Measurements from ENCODE around the gene CNMD. TPM values are rescaled to one million over a fixed set of nuclear protein-coding genes. Genes with fewer than 3 reads are reported as not detected.
"Not testable (repeated sequence)": the region's sequence is repeated elsewhere in the genome, so short reads cannot be mapped to it uniquely, and the experiment has no call there.

The CNMD gene
- total RNA-seq, 1 donor from 2014 or later = not detected

GRCh38 chr13:52750713-52751112, 11.1 kb upstream of the CNMD start:
- DNase-seq (ENCODE audit: missing footprints) (no peak), ATAC-seq (no peak)
- intact Hi-C loops (cut with DNase I) = no loop called here

GRCh38 chr13:52749419-52749818, 9.8 kb upstream of the CNMD start:
- DNase-seq (ENCODE audit: missing footprints) (no peak), ATAC-seq (no peak)
- intact Hi-C loops (cut with DNase I) = no loop called here

DNA sequence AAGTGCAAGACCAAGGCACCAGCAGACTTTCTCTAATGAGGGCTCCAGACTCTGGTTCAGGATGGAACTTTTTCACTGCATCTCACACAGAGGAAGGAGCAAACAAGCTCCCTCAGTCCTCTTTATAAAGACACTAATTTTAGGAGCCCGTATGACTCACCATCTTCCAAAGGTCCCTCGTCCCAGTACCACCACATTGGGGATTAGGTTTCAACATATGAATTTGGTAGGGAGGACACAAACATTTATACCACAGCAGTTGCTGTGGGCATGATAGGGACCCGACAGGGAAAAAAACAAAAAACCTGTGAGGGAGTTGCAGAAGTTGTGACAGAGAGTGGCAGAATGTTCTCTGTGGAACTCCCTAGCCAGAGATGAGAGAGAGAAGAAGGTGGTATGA, 6.5 kb upstream of the CNMD start:
- intact Hi-C loops (cut with DNase I) = no loop called here
- ATAC-seq (no peak), DNase-seq (ENCODE audit: missing footprints) (no peak)

- DNase-seq (ENCODE audit: missing footprints) (no peak), ATAC-seq (no peak)
- intact Hi-C loops (cut with DNase I) = no loop called here
Observed at GRCh38 chr13:52744842-52745375, 5.3 kb upstream of the CNMD start.

GRCh38 chr13:52743988-52744387, 4.4 kb upstream of the CNMD start:
- intact Hi-C loops (cut with DNase I) = no loop called here
- DNase-seq (ENCODE audit: missing footprints) (no peak), ATAC-seq (no peak)

DNA sequence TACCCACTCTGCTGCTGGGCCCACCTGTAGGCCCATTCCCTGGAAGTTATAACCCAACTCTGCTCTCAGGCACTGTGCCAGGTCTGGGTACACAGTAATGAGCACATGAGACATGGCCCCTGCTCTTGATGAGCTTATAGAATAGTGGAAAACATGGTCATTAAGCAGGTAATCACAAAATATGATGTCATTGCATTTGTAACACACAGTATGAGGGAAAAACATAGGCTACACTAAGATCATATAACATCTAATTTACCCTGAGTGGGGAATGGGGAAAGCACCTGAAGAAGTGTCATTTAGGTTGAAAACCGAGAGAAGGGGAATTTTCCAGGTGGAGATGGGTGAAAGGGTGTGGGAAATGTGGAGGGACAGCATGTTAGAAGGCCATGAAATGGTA, 3.9 kb upstream of the CNMD start:
- DNase-seq (ENCODE audit: missing footprints) = no peak
- intact Hi-C loops (cut with DNase I) = no loop called here
- ATAC-seq = no peak

DNA sequence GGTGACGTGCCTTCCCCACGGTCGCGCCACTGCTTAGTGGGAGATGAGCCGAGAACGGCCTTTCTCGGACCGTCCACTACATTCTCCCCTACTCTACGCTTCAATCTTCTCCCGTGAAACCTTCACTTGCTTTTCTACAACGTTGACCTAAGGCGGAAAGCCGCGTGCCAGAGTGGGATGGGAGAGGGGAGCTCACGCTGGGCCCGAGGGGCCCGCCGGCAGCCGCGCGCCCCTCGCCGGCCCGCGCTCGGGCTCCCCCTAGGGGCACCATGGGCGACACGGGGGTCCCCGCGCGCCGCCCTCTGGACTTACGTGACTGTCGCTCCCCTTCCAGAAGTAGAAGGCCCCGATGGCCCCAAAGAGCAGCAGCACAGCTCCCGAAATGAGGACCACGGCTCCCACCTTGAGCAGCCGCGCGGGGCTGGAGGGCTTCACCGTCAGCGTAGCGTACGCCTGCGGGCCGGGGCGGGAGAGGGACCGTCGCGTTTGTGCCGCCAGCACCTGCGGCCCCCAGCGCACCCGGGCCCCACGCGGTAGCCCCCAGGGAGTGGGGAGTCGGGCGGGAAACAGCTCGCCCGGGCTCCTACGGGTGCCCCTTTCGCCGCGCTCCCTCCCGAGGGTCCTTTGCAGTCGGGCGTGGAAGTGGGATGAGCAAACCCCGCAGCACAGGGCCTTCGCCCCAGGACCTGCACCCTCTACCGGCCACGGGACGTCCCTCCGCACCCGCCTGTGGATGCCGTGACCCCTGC, 727 bp downstream of the CNMD start:
- ATAC-seq = peak; percentile 42

DNA sequence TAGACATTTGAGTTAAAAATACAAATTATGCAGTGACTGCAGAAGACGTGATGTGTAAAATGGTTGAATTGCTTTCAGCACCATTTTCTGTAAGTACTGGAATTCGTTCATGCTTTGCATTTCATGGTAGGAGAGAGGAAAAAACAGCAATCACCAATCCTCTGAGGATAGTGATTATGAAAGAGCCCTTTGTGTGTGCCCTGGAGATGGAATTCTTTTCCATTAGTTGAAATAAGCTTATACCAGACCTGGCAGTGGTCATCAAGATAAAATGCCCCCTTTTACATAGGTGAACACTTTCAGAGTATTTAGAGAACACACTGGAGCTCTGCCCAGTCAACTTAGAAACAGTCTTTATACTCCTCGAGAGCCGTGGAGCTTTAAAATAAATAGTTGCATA, 1.7 kb downstream of the CNMD start:
- ATAC-seq (no peak), DNase-seq (ENCODE audit: missing footprints) (no peak)
- intact Hi-C loops (cut with DNase I) = no loop called here

More for the DNA sequence above, 727 bp downstream of the CNMD start:
- DNase-seq (ENCODE audit: missing footprints) = no peak
- intact Hi-C loops (cut with DNase I) = no loop called here

- intact Hi-C loops (cut with DNase I) = no loop called here
- no peak for ATAC-seq
- DNase-seq (ENCODE audit: missing footprints) = no peak
Observed at GRCh38 chr13:52737451-52737850, 2.2 kb downstream of the CNMD start.

GRCh38 chr13:52736891-52737290, 2.7 kb downstream of the CNMD start:
- no peak for ATAC-seq
- intact Hi-C loops (cut with DNase I) = no loop called here
- DNase-seq (ENCODE audit: missing footprints) = no peak

GRCh38 chr13:52734075-52734623, 5.5 kb downstream of the CNMD start:
- intact Hi-C loops (cut with DNase I) = no loop called here
- DNase-seq (ENCODE audit: missing footprints) (no peak), ATAC-seq (no peak)

DNA sequence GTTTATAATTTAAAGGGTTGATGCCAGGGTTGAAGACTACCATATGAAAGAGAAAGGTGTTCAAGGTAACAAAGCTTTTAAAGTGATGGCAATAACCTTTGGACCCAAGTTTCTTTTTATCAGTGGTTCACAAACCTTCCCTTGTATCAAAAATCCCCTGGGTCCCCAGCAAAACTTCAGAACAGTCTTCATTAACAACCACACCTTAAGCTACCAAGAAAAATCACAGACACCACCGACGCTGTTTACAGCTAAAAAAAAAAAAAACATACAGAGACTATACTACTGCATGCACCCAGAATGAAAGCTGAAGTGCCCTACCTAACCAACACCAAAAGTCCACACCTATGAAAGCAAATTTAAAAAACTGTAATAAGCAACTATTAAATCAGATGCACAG, 13.4 kb downstream of the CNMD start:
- ATAC-seq (no peak), DNase-seq (ENCODE audit: missing footprints) (no peak)
- intact Hi-C loops (cut with DNase I) = no loop called here

DNA sequence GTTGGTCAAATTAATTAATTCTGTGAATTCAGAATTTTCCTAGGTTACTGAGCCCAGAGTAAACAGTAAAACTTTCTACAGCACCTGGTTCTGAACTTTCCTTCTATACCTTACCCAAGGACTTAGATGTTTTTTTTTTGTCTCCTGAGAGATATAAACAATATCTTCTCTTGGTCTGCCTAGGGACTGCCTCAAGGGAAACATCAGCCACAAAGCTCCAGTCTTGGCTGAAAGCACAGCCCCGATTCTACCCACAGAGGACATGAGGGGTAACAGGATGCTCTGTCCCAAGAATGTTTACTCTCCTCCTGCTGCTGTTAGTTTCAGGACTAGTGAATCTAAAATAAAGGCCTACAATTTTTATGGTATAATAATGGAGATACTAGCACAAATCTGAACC, 14.3 kb downstream of the CNMD start:
- ATAC-seq = no peak
- intact Hi-C loops (cut with DNase I) = no loop called here
- DNase-seq (ENCODE audit: missing footprints) = no peak

DNA sequence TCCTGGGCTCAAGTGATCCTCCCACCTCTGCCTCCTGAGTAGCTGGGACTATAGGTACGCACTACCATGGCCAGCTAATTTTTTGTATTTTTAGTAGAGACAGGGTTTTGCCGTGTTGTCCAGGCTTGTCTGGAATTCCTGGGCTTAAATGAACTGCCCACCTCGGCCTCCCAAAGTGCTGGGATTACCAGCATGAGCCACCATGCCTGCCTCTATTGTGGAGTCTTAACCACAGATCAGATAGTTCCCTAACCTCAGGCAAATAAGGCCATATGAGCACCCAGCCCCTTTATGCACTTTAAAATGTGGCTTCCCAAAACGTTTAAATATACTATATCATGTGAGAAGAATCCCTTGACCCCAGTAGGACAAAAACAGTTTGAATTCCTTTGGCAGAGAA, 16.4 kb downstream of the CNMD start:
- no peak for DNase-seq (ENCODE audit: missing footprints)
- intact Hi-C loops (cut with DNase I) = no loop called here
- ATAC-seq = no peak

- ATAC-seq; DNase-seq (ENCODE audit: missing footprints); intact Hi-C loops (cut with DNase I): not testable (repeated sequence)
Observed at GRCh38 chr13:52721356-52721755, 18.3 kb downstream of the CNMD start.

- ATAC-seq; intact Hi-C loops (cut with DNase I); DNase-seq (ENCODE audit: missing footprints): not testable (repeated sequence)
Observed at GRCh38 chr13:52720904-52721303, 18.7 kb downstream of the CNMD start.

- intact Hi-C loops (cut with DNase I) = no loop called here
- DNase-seq (ENCODE audit: missing footprints) (peak; percentile 69), ATAC-seq (peak; percentile 48)
Observed at GRCh38 chr13:52713894-52714293, 25.7 kb downstream of the CNMD start.

DNA sequence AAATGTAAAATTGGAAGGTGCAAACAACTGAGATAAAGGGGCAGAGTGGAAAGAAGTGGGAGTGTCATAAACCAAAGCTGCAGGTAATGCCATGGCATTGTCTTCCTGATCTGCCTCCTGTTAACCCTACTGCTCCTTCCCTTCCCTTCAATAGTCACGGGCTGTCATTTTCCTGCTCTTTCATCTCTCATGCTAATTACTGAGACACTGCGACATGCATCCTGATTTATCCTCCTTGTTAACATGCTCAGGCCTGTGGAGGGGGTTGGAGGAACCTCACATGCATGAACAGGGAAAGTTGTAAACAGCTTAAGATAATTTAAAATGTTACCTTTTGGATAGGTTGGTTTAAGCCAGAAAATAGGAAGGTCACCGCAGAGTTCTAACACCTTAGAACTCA, 27.2 kb downstream of the CNMD start:
- intact Hi-C loops (cut with DNase I) = no loop called here
- DNase-seq (ENCODE audit: missing footprints) = no peak
- ATAC-seq = no peak

- ATAC-seq = no peak
- intact Hi-C loops (cut with DNase I) = no loop called here
Observed at GRCh38 chr13:52711286-52711685, 28.3 kb downstream of the CNMD start.

DNA sequence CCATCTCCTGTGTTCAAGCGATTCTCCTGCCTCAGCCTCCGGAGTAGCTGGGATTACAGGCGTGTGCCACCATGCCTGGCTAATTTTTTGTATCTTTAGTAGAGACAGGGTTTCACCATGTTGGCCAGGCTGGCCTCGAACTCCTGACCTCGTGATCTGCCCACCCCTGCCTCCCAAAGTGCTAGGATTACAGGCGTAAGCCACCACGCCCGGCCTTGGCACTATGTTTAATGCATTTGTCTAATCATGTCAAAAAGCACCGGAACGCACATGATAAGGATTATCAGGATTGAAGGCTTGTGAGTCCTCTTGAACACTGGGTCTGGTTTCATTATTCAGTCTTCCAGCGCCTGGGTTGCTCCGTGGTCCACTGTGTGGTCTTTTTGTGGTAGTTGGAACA, 31.4 kb downstream of the CNMD start:
- intact Hi-C loops (cut with DNase I); DNase-seq (ENCODE audit: missing footprints); ATAC-seq: not testable (repeated sequence)

More at GRCh38 chr13:52711286-52711685, 28.3 kb downstream of the CNMD start:
- DNase-seq (ENCODE audit: missing footprints) = no peak
